Chondrocyte (in vitro differentiated cells): ENCODE measurements around the gene HUNK. TPM values are rescaled to one million over a fixed set of nuclear protein-coding genes. Genes with fewer than 3 reads are reported as not detected.
A peak's percentile ranks its signal among the peaks of the same experiment; 100 is the strongest.

ENCODE experiments used
- DNase-seq: peaks from one replicate; pipeline ENCODE4 v3.0.0; 2021; ENCODE audit warnings: mixed read lengths, low spot score
- H3K27ac Mint-ChIP-seq: one replicate; pipeline ENCODE4 v1.8.0; 2021; ENCODE audit warnings: mild to moderate bottlenecking, moderate library complexity, mixed read lengths; ENCODE audit not compliant: unreplicated experiment
- H3K27me3 Mint-ChIP-seq: 2 replicates; pipeline ENCODE4 v1.8.0; 2021; ENCODE audit warnings: low read depth, mixed read lengths
- H3K36me3 Mint-ChIP-seq: 2 replicates; pipeline ENCODE4 v1.8.0; 2021; ENCODE audit warnings: low read depth, mixed read lengths
- H3K4me1 Mint-ChIP-seq: 2 replicates; pipeline ENCODE4 v1.8.0; 2021; ENCODE audit warnings: low read depth, mild to moderate bottlenecking, mixed read lengths
- H3K4me3 Mint-ChIP-seq: one replicate; pipeline ENCODE4 v1.8.0; 2021; ENCODE audit warnings: mild to moderate bottlenecking, moderate library complexity, mixed read lengths; ENCODE audit not compliant: unreplicated experiment
- H3K9me3 Mint-ChIP-seq: 2 replicates; pipeline ENCODE4 v1.8.0; 2021; ENCODE audit warnings: low read depth, mixed read lengths
- total RNA-seq: library from RNA; stranded (reverse); gene quantifications from 3 replicates; pipeline ENCODE4 v1.2.1, GENCODE V29; 2021
- TF ChIP-seq, protein P1 (sequence below): fragments of 200-600 bp; sonication (generic); IDR thresholded peaks from 2 replicates; pipeline ENCODE4 v1.5.0; 2021; ENCODE audit warnings: antibody characterized with exemption, mild to moderate bottlenecking, moderate library complexity

The HUNK gene
- total RNA-seq, 1 donor from 2014 or later = 1.6 TPM

DNA sequence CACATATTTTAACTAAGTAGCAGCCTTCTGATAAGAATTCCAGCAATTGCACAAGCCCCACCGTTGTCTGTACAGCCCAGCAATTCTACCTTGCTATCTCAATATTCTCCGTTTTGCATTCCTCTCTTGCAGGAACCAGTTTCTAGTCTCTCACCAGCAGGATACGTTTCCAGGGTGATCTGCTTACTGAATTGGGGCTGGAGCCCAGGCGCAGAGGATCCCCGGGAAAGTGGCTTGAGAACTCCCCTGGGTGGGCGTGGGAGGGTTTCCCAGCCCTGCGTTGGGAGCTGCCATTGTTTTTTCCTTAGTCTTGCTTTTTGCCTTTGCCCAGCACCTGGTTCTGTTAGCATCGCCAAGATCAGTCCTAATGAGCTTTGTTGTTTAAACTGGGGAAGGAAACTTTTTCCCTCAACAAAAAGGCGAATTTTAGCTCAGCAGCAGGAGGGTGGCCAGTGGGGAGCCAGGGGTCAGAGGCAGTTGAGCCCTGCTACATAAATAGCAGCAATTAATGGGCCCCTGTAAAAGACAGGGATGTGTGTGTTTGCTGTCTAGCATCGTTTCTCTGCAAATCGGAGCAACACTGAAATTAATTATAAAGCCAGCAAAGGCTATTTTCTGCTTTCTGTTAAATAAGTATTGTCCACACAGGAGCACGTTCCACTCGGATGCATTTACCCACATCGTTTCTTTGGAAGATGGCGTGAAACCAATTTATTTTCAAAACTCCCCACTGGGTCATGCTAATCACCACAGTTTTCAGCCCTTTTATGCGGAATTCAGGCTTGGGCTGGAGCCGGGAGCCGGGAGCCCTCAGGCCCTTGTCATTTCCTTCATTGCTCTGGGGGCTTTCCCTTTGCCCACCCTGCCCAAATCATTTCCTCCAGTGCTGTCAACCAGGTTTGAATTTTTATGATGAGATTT, 36.6 kb downstream of the HUNK start:
- DNase-seq = no peak
- Mint-ChIP-seq H3K4me3 (no peak overlapping the region), H3K27me3 (no peaks in the 10 kb centered on the region), H3K27ac (no peak overlapping the region), H3K4me1 (peaks cover 58% of the 10 kb centered on the region), H3K36me3 (no peaks in the 10 kb centered on the region), H3K9me3 (no peaks in the 10 kb centered on the region)
- TF ChIP-seq, protein P1, sequence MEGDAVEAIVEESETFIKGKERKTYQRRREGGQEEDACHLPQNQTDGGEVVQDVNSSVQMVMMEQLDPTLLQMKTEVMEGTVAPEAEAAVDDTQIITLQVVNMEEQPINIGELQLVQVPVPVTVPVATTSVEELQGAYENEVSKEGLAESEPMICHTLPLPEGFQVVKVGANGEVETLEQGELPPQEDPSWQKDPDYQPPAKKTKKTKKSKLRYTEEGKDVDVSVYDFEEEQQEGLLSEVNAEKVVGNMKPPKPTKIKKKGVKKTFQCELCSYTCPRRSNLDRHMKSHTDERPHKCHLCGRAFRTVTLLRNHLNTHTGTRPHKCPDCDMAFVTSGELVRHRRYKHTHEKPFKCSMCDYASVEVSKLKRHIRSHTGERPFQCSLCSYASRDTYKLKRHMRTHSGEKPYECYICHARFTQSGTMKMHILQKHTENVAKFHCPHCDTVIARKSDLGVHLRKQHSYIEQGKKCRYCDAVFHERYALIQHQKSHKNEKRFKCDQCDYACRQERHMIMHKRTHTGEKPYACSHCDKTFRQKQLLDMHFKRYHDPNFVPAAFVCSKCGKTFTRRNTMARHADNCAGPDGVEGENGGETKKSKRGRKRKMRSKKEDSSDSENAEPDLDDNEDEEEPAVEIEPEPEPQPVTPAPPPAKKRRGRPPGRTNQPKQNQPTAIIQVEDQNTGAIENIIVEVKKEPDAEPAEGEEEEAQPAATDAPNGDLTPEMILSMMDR = no peak

DNA sequence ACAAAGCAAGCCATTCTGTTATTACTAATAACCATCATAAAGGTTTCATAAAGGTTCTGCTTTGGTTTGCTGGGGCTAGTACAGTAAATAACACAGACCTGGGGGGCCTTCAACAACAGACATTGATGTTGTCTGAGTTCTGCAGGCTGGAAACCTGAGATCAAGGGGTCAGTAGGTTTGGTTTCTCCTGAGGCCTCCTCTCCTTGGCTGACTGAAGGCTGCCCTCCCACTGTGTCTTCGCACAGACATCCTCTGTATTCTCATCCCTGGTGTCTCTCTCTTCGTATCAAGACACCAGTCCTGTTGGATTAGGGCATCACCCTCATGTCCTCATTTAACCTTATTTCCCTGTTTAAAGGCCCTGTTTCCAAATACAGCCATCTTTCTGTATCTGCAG, 37.3 kb downstream of the HUNK start:
- no peak overlapping the region for H3K27ac Mint-ChIP-seq
- no peaks in the 10 kb centered on the region for H3K9me3 Mint-ChIP-seq
- no peaks in the 10 kb centered on the region for H3K36me3 Mint-ChIP-seq
- peaks cover 61% of the 10 kb centered on the region for H3K4me1 Mint-ChIP-seq
- no peak overlapping the region for H3K4me3 Mint-ChIP-seq
- TF ChIP-seq, protein P1 = no peak
- no peaks in the 10 kb centered on the region for H3K27me3 Mint-ChIP-seq
- DNase-seq = no peak

DNA sequence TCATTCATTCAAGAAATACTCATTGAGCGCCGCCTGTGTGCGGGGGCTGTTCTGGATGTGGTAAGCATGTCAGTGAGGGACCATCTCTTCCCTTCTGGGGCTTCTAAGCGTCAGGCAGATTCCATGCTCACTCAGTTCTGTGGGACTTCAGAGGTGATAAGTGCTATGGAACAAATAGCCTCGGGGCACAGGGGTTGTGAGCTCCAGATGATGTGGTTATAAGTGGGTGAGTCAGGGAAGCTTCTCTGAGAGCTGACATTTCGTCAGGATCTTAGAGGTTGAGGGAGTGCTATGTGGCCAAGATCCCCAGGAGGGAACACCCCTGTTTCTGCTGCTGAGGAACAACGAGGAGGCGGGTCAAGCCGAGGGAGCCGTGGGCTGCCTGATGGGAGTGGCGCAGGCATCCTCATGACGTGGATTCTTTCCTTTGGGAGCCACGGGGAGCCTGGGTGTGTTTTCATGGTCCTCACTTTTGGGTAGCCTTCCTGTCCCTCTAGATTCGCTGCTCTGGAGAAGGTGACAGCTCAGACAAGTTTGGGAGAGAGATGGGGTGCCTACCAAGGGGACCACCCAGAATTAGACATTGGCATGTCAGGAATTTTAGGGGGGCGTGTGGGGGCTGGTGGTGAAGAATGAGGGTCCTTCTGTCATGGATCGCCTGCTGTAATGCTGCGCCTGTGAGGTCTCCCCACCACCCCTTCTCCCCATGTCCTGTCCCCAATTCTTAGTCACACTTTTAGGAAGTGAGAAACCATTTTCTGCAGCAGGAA, 38.5 kb downstream of the HUNK start:
- Mint-ChIP-seq H3K27ac (no peak overlapping the region), H3K9me3 (no peaks in the 10 kb centered on the region), H3K4me3 (no peak overlapping the region), H3K4me1 (peaks cover 52% of the 10 kb centered on the region), H3K27me3 (no peaks in the 10 kb centered on the region), H3K36me3 (no peaks in the 10 kb centered on the region)
- TF ChIP-seq, protein P1 = no peak
- DNase-seq = no peak

DNA sequence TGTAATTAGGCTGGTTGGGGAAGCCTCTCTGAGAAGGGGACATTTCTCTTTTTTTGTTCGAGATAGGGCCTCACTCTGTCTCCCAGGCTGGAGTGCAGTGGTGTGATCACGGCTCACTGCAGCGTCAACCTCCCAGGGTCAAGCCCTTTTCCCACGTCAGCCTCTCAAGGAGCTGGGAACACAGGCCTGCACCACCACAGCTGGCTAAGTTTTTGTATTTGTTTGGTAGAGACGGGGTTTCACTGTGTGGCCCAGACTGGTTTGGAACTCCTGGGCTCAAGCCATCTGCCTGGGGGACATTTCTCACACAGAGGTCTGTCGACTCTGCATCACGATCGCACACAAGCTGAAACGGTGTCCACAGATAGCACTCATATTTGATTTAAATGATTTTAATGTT, 39.7 kb downstream of the HUNK start:
- TF ChIP-seq, protein P1 = no peak

DNA sequence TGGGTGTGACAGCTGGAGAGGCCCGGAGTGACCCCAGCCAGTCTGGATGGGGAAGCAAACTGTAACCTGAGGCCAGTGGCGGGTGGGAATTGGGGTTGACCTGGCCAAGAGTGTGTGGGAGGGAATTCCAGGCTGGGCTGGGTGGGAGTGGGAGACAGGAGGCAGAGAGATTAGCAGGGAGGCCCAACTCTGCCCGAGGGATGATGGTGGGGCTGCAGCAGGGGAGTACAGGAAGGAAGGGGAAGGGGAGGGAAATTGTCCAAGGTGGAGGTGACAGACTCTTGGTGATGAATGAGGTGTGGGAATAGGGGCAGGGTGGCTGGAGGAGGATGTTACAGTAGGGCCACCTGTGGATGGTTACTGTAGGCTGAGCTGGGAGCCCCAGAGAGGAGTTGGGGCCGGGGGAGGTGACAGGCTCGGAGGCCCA, 40.4 kb downstream of the HUNK start:
- TF ChIP-seq, protein P1 = no peak
- DNase-seq = no peak
- no peaks in the 10 kb centered on the region for H3K9me3 Mint-ChIP-seq
- no peak overlapping the region for H3K4me3 Mint-ChIP-seq
- no peaks in the 10 kb centered on the region for H3K36me3 Mint-ChIP-seq
- H3K4me1 Mint-ChIP-seq = peaks cover 39% of the 10 kb centered on the region
- no peak overlapping the region for H3K27ac Mint-ChIP-seq
- no peaks in the 10 kb centered on the region for H3K27me3 Mint-ChIP-seq

More for the DNA sequence above, 39.7 kb downstream of the HUNK start:
- Mint-ChIP-seq H3K27ac (peak overlapping the region; percentile 33), H3K4me3 (no peak overlapping the region), H3K4me1 (peaks cover 45% of the 10 kb centered on the region), H3K27me3 (no peaks in the 10 kb centered on the region), H3K9me3 (no peaks in the 10 kb centered on the region), H3K36me3 (no peaks in the 10 kb centered on the region)
- DNase-seq = no peak
